Osteoblast (primary cell): ENCODE results near the gene PLEKHG7. TPM values are rescaled to one million over a fixed set of nuclear protein-coding genes. Genes with fewer than 3 reads are reported as not detected.
"Not testable (repeated sequence)": the region's sequence is repeated elsewhere in the genome, so short reads cannot be mapped to it uniquely, and the experiment has no call there.

ENCODE experiments used
- DNase-seq: peaks from one replicate; pipeline ENCODE4 v3.0.0; 2011; ENCODE audit warnings: low spot score, mixed read lengths; ENCODE audit not compliant: insufficient read length; ENCODE audit errors: missing footprints
- H2AFZ ChIP-seq: 2 replicates; pipeline ENCODE4 v1.6.0; 2011; ENCODE audit warnings: mild to moderate bottlenecking, low read length
- H3K27ac ChIP-seq: 2 replicates; pipeline ENCODE4 v1.5.1; 2011; ENCODE audit warnings: mild to moderate bottlenecking, low read depth, low read length, moderate library complexity
- H3K27me3 ChIP-seq: 2 replicates; pipeline ENCODE4 v1.6.0; 2012; ENCODE audit warnings: mild to moderate bottlenecking, control low read depth, inconsistent platforms, low read length, moderate library complexity; ENCODE audit not compliant: insufficient read depth
- H3K36me3 ChIP-seq: 2 replicates; pipeline ENCODE4 v1.5.1; 2011; ENCODE audit warnings: mild to moderate bottlenecking, low read length, control low read depth, moderate library complexity; ENCODE audit not compliant: insufficient read depth
- H3K4me1 ChIP-seq: 2 replicates; pipeline ENCODE4 v1.5.1; 2011; ENCODE audit warnings: mild to moderate bottlenecking, low read length, control low read depth, moderate library complexity; ENCODE audit not compliant: insufficient read depth
- H3K4me2 ChIP-seq: 2 replicates; pipeline ENCODE4 v1.6.0; 2011; ENCODE audit warnings: mild to moderate bottlenecking, low read length; ENCODE audit not compliant: insufficient read depth
- H3K4me3 ChIP-seq: fragments of 200-600 bp; sonication (generic); 3 replicates; pipeline ENCODE4 v1.5.1; 2012; ENCODE audit warnings: mild to moderate bottlenecking, low read length, inconsistent platforms; ENCODE audit not compliant: insufficient read depth
- H3K79me2 ChIP-seq: 2 replicates; pipeline ENCODE4 v1.6.0; 2012; ENCODE audit warnings: mild to moderate bottlenecking, low read length, control low read depth, inconsistent platforms; ENCODE audit not compliant: insufficient read depth
- H3K9me3 ChIP-seq: 2 replicates; pipeline ENCODE4 v1.5.1; 2011; ENCODE audit warnings: low read depth, low read length, control low read depth
- H4K20me1 ChIP-seq: 2 replicates; pipeline ENCODE4 v1.6.0; 2012; ENCODE audit warnings: mild to moderate bottlenecking, low read length, control low read depth; ENCODE audit not compliant: insufficient read depth
- total RNA-seq: library from RNA; depleted of rRNA; stranded (reverse); fragments of >200 nt; gene quantifications from 2 replicates; pipeline ENCODE4 v1.2.3, GENCODE V29; 2012
- TF ChIP-seq, protein P1 (sequence below): IDR thresholded peaks from 2 replicates; pipeline ENCODE4 v1.5.1; 2011; ENCODE audit warnings: mild to moderate bottlenecking, low read depth, low read length, moderate library complexity; ENCODE audit errors: extremely low read depth

PLEKHG7 gene
- total RNA-seq, 1 donor: not detected

DNA sequence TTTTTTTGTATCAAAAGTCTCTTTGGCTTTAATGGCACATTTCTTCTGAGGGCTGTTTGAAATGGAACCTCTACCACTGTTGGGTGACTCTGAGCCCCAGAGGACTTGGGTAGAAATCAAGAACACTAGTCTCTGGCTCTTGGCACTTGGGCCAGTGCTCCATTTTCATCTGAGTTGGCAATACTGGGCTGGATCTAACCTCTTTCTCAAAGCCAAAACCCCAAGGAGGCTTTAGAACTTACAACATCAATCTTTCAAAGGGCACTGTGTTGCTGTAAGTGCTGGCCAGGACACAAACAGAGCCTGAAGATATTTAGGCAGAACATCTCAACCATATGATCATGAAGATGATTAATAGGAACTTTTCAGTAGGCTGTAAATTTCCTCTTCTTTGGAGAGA is 34.0 kb upstream of the PLEKHG7 start:
- no peak for DNase-seq
- Histone ChIP-seq H3K27ac (no peak overlapping the region), H3K4me3 (no peak overlapping the region), H4K20me1 (no peaks in the 10 kb centered on the region), H3K79me2 (no peaks in the 10 kb centered on the region), H3K9me3 (no peaks in the 10 kb centered on the region), H3K27me3 (peaks cover 11% of the 10 kb centered on the region), H3K4me2 (no peak overlapping the region), H2AFZ (no peak overlapping the region), H3K36me3 (no peaks in the 10 kb centered on the region), H3K4me1 (no peaks in the 10 kb centered on the region)
- TF ChIP-seq, protein P1, sequence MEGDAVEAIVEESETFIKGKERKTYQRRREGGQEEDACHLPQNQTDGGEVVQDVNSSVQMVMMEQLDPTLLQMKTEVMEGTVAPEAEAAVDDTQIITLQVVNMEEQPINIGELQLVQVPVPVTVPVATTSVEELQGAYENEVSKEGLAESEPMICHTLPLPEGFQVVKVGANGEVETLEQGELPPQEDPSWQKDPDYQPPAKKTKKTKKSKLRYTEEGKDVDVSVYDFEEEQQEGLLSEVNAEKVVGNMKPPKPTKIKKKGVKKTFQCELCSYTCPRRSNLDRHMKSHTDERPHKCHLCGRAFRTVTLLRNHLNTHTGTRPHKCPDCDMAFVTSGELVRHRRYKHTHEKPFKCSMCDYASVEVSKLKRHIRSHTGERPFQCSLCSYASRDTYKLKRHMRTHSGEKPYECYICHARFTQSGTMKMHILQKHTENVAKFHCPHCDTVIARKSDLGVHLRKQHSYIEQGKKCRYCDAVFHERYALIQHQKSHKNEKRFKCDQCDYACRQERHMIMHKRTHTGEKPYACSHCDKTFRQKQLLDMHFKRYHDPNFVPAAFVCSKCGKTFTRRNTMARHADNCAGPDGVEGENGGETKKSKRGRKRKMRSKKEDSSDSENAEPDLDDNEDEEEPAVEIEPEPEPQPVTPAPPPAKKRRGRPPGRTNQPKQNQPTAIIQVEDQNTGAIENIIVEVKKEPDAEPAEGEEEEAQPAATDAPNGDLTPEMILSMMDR: no peak

DNA sequence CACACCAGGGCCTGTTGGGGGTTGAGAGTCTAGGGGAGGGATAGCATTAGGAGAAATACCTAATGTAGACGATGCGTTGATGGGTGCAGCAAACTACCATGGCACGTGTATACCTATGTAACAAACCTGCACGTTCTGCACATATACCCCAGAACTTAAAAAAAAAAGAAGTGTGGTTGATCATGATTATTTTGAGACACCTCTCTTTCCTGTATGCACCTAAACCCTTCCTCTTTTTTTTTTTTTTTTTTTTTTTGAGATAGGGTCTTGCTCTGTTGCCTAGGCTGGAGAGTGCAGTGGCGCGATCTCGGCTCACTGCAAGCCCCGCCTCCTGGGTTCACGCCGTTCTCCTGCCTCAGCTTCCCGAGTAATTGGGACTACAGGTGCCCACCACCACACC is 31.3 kb upstream of the PLEKHG7 start:
- not testable (repeated sequence) for H3K79me2 ChIP-seq, H3K27ac ChIP-seq, H3K4me3 ChIP-seq, H3K4me1 ChIP-seq, H3K9me3 ChIP-seq, H3K36me3 ChIP-seq, H2AFZ ChIP-seq, H3K4me2 ChIP-seq, DNase-seq, H4K20me1 ChIP-seq
- H3K27me3 ChIP-seq: peaks cover 17% of the 10 kb centered on the region

DNA sequence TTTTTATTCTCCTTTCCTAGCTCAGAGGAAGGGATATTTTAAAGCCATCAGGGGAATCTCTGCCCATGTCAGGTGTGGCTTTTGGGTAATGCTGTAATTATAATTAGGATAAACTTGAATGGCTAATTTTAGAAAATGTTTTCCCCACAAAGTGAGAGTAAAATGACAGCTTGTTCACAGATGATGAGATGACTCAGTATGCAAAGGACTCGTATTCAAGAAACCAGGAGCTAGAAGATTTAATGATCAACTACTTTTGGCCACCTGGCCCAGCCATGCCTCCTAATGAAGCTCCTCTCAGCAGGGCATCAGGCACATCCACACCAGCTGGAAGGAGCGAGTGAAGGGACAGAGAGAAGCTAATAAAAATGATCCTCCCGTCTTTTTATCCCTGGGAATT is 29.0 kb upstream of the PLEKHG7 start:
- no peaks in the 10 kb centered on the region for H3K79me2 ChIP-seq
- peak; percentile 34 for DNase-seq
- H3K4me1 ChIP-seq: no peaks in the 10 kb centered on the region
- H3K27ac ChIP-seq: no peak overlapping the region
- H3K9me3 ChIP-seq: no peaks in the 10 kb centered on the region
- TF ChIP-seq, protein P1: no peak
- no peak overlapping the region for H2AFZ ChIP-seq
- no peak overlapping the region for H3K4me3 ChIP-seq
- H3K27me3 ChIP-seq: peaks cover 11% of the 10 kb centered on the region
- H3K36me3 ChIP-seq: no peaks in the 10 kb centered on the region
- H3K4me2 ChIP-seq: no peak overlapping the region
- no peaks in the 10 kb centered on the region for H4K20me1 ChIP-seq

DNA sequence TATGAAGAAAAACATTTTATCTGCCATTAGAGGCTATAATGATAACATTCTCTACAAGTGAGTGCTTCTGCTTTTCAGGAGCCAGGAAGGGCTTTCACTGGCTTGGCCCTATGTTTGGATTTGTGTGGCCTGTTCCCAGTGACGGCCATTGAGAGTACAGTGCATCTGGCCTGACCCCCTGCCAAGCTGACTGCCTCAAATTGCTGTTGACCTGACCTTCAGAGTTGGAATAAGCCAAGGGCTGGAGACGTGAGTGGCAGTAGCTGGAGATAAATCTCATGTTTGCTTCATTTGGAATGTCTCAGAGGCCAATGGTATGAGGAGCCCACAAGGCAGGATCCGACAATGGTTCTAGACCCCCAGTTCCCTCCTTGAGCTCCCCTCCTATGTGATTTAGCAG is 28.3 kb upstream of the PLEKHG7 start:
- H3K4me2 ChIP-seq: no peak overlapping the region
- H3K36me3 ChIP-seq: no peaks in the 10 kb centered on the region
- H3K27ac ChIP-seq: no peak overlapping the region
- H3K4me1 ChIP-seq: no peaks in the 10 kb centered on the region
- no peak overlapping the region for H2AFZ ChIP-seq
- no peak for DNase-seq
- H3K4me3 ChIP-seq: no peak overlapping the region
- H3K27me3 ChIP-seq: peaks cover 7% of the 10 kb centered on the region
- no peaks in the 10 kb centered on the region for H3K79me2 ChIP-seq
- TF ChIP-seq, protein P1: no peak
- H4K20me1 ChIP-seq: no peaks in the 10 kb centered on the region
- H3K9me3 ChIP-seq: no peaks in the 10 kb centered on the region
